Activated CD4-positive, alpha-beta T cell treated with anti-CD3 and anti-CD28 coated beads for 48 hours (primary cell): ENCODE results near the gene UBL5.
"Not testable (repeated sequence)": the region's sequence is repeated elsewhere in the genome, so short reads cannot be mapped to it uniquely, and the experiment has no call there.

Source experiments
- DNase-seq: peaks from one replicate; pipeline ENCODE4 v3.0.0-alpha.2; 2020

Gene UBL5

GRCh38 chr19:9818175-9818733, 9.5 kb upstream of the UBL5 start:
- no peak for DNase-seq

- DNase-seq: peak; percentile 100
Observed at GRCh38 chr19:9818734-9819595, 8.8 kb upstream of the UBL5 start, which contains the start of gene FBXL12. FBXL12 (minus strand) TSS chr19:9819079; CDS start chr19:9818813, 266 bp downstream.

- no peak for DNase-seq
Observed at GRCh38 chr19:9819596-9819909, 8.2 kb upstream of the UBL5 start.

DNA sequence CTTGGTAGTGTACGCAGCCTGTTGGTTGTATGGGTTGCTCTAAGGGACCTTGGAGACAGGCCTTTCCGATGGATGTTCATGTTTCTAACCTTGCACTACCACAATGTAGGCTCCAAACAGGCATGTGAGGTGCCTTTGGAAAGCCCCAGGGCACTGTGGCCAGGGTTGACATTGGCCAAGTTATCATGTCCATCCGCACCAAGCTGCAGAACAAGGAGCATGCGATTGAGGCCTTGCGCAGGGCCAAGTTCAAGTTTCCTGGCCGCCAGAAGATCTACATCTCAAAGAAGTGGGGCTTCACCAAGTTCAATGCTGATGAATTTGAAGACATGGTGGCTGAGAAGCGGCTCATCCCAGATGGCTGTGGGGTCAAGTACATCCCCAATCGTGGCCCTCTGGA, 7.7 kb upstream of the UBL5 start:
- DNase-seq: not testable (repeated sequence)

DNA sequence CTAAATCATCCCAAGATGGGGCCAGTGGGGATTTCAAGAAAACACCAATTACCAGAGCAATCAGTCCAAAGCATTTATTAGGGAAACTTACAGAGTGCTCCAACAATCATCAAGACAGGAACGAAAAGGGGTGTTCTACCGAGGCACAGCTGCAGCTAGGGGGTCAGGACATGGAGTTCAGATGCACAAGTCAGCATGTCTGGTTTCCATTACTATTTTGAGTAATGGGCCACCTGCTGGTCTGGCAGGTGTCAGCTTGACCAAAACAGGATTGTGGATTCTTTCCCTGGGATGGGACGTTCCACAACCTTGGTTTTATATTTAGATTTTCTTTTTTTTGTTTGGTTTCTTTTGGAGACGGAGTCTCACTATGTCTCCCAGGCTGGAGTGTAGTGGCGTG, 3.9 kb upstream of the UBL5 start:
- DNase-seq: no peak

GRCh38 chr19:9828551-9829063, 889 bp downstream of the UBL5 start:
- no peak for DNase-seq

- DNase-seq: no peak
Observed at GRCh38 chr19:9834307-9834725, 6.6 kb downstream of the UBL5 start.

GRCh38 chr19:9834726-9835506, 7.2 kb downstream of the UBL5 start, which contains the start of gene PIN1:
PIN1 (plus strand) TSS chr19:9835318; CDS start chr19:9835345, 27 bp downstream.
- peak; percentile 99 for DNase-seq

GRCh38 chr19:9835507-9835949, 7.8 kb downstream of the UBL5 start:
- no peak for DNase-seq

- DNase-seq: no peak
Observed at GRCh38 chr19:9836021-9836420, 8.3 kb downstream of the UBL5 start.

DNA sequence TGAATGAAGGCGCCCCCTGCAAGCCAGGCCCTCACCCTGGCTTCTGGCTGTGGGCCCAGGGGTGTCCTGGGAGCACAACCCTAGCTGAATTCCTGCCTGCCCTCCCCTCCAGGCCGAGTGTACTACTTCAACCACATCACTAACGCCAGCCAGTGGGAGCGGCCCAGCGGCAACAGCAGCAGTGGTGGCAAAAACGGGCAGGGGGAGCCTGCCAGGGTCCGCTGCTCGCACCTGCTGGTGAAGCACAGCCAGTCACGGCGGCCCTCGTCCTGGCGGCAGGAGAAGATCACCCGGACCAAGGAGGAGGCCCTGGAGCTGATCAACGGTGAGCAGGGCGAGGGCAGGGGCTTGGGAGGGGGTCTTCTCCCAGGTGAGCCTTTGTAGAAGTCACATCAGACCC, 10.6 kb downstream of the UBL5 start:
- DNase-seq: no peak

GRCh38 chr19:9839415-9839814, 11.7 kb downstream of the UBL5 start:
- no peak for DNase-seq

- no peak for DNase-seq
Observed at GRCh38 chr19:9842834-9843625, 15.3 kb downstream of the UBL5 start.

GRCh38 chr19:9843626-9844273, 16.0 kb downstream of the UBL5 start:
- DNase-seq: not testable (repeated sequence)

DNA sequence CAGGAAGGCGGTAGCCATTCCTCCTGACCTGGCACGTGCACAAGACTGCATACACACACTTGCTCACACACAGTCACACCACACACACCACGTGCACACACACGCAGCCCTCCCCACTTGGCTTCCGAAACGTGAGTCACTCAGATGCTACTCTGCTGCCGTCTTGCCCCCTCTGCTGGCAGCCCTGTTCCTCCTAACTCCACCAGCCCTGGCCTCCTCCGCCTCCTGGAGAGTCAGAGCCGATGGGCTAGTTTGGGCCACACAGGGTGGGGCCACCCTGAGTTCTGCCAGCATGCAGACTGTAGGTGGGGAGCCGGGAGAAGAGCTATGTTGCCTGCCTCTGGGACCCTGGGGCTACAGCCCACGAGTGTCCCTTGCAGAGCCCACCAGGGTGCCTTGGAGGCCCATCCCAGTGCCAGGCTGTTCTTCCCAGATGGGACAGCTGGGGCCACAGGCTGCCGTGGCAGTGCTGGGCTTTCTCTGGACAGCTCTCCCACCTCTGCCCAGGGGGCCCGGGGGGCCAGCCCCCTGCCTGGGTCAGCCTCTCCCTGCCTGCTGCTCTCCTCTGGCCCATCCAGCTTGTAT, 19.5 kb downstream of the UBL5 start:
- peak; percentile 75 for DNase-seq

DNA sequence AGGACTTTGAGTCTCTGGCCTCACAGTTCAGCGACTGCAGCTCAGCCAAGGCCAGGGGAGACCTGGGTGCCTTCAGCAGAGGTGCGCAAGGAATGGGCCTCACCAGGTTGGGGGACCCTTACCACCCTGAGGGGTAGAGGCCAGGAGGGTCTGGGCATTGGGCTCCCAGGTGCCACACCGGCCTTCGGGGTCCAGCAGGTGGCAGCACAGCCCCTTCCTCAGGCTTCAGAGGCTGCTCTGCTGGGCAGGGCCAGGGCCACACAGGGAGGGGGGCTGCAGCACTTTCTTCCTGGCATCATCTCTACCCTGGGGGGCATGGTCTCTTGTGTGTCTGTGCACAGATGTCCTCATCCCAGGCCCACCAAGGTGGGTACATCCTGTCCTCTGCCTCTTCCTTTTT, 20.3 kb downstream of the UBL5 start:
- peak; percentile 36 for DNase-seq

- no peak for DNase-seq
Observed at GRCh38 chr19:9848762-9849161, 21.0 kb downstream of the UBL5 start.

- DNase-seq: no peak
Observed at GRCh38 chr19:9849791-9850190, 22.1 kb downstream of the UBL5 start.

- DNase-seq: no peak
Observed at GRCh38 chr19:9850235-9850959, 22.7 kb downstream of the UBL5 start.

DNA sequence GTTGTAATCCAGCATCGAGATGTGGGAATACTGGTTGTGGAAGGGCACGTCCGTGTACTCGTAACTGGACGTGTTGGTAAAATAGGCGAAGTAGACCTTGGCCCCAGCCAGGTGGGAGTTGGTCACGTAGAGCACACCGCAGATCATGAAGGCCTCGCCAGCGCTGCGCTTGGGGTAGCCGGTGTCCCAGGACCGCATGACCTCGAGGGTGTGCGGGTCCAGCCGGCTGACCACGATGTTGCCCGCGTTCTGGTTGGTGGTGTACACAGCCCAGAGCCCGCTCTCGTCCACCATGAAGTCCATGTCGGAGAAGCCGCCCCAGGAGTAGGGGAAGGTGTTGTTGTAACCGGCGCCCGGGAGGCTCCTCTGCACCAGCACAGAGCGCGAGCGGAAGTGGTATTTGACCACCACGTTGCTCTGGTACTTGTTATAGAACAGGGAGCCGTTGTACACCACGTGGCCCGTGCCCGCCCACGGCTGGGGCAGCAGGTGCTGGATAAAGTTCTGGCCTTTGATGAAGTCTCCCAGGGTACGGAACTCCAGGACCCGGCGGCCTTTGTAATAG, 26.6 kb downstream of the UBL5 start:
- DNase-seq: no peak

- no peak for DNase-seq
Observed at GRCh38 chr19:9856609-9857008, 28.9 kb downstream of the UBL5 start.
